ENCODE data around the gene NFATC1.

DNA sequence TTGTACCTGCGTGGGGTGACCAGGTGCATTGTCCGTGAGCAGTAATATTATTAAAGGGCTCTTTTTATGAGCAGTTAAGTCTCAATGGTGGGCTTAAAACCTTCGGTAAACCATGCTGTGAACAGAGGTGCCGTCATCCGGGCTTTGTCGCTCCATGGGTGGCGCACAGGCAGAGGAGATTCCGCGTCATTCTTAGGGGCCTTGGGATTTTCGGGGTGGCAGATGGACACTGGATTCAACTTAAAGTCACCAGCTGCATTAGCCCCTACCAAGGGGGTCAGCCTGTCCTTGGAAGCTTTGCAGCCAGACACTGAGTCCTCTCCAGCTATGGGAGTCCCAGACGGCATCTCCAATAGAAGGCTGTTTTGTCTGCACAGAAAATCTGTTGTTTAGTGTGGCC, 107.7 kb downstream of the NFATC1 start:
- TF ChIP-seq, protein P1, sequence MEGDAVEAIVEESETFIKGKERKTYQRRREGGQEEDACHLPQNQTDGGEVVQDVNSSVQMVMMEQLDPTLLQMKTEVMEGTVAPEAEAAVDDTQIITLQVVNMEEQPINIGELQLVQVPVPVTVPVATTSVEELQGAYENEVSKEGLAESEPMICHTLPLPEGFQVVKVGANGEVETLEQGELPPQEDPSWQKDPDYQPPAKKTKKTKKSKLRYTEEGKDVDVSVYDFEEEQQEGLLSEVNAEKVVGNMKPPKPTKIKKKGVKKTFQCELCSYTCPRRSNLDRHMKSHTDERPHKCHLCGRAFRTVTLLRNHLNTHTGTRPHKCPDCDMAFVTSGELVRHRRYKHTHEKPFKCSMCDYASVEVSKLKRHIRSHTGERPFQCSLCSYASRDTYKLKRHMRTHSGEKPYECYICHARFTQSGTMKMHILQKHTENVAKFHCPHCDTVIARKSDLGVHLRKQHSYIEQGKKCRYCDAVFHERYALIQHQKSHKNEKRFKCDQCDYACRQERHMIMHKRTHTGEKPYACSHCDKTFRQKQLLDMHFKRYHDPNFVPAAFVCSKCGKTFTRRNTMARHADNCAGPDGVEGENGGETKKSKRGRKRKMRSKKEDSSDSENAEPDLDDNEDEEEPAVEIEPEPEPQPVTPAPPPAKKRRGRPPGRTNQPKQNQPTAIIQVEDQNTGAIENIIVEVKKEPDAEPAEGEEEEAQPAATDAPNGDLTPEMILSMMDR (IDR thresholded peaks at IDR 0.05) = no peak
- no peak for TF ChIP-seq POLR2A (IDR thresholded peaks at IDR 0.05)

Measured in thyroid gland (tissue), 4 donors.